ENCODE data around the gene FLG2.
"Not testable (repeated sequence)": the region's sequence is repeated elsewhere in the genome, so short reads cannot be mapped to it uniquely, and the experiment has no call there.

The FLG2 gene

GRCh38 chr1:152312169-152312568 lies 47.6 kb downstream of the FLG2 start:
- not testable (repeated sequence) for DNase-seq (ENCODE audit: low read depth)

GRCh38 chr1:152309955-152310354 lies 49.9 kb downstream of the FLG2 start:
- DNase-seq (ENCODE audit: low read depth) = no peak

- DNase-seq (ENCODE audit: low read depth) = not testable (repeated sequence)
Observed at GRCh38 chr1:152309320-152309901, 50.4 kb downstream of the FLG2 start.

GRCh38 chr1:152308758-152309157 lies 51.0 kb downstream of the FLG2 start:
- not testable (repeated sequence) for DNase-seq (ENCODE audit: low read depth)

- DNase-seq (ENCODE audit: low read depth) = not testable (repeated sequence)
Observed at GRCh38 chr1:152307970-152308369, 51.8 kb downstream of the FLG2 start.

GRCh38 chr1:152306123-152306522 lies 53.7 kb downstream of the FLG2 start:
- DNase-seq (ENCODE audit: low read depth) = not testable (repeated sequence)

GRCh38 chr1:152304773-152305172 lies 55.0 kb downstream of the FLG2 start:
- DNase-seq (ENCODE audit: low read depth) = not testable (repeated sequence)

- not testable (repeated sequence) for DNase-seq (ENCODE audit: low read depth)
Observed at GRCh38 chr1:152303139-152303872, 56.5 kb downstream of the FLG2 start.

All from stromal cell of bone marrow (primary cell).